Endothelial cell of umbilical vein (primary cell): ENCODE results near the gene CDX1. TPM values are rescaled to one million over a fixed set of nuclear protein-coding genes. Genes with fewer than 3 reads are reported as not detected.

ENCODE experiments used
- BruUV-seq: library from RNA; stranded (reverse); fragments of 400-500 nt; replicated peaks from 2 replicates; lab custom pipeline; 2021; lab: Mats Ljungman, UMichigan
- CTCF ChIA-PET: fragments of 300-600, 350-600 bp; sonication (Branson Sonifier 250); formaldehyde crosslinking; loops from one replicate; lab custom pipeline; 2021; ENCODE audit warnings: antibody characterized with exemption, inconsistent platforms; lab: Charles Lee
- POLR2A ChIA-PET: fragments of 300-600, 350-600 bp; sonication (Branson Sonifier 250); formaldehyde crosslinking; loops from one replicate; lab custom pipeline; 2021; ENCODE audit warnings: antibody characterized with exemption, inconsistent platforms; lab: Charles Lee
- DNase-seq: peaks from one replicate; pipeline ENCODE4 v3.0.0-alpha.2; 2011; ENCODE audit warnings: low read depth, low spot score
- FAIRE-seq: peaks from 2 replicates; lab custom pipeline; 2011; peaks lifted over from hg19 to GRCh38; lab: Jason Lieb, UNC
- H2AFZ ChIP-seq: 2 replicates; pipeline ENCODE4 v1.6.0; 2012; ENCODE audit warnings: low read depth, low read length, control low read depth, inconsistent platforms
- H3K27ac ChIP-seq: 2 replicates; pipeline ENCODE4 v1.5.1; 2011; ENCODE audit warnings: low read depth, mild to moderate bottlenecking, control low read depth, low read length, moderate library complexity; ENCODE audit not compliant: insufficient read depth
- H3K27me3 ChIP-seq, 2 experiments: 2 replicates each; pipeline versions ENCODE4 v1.6.0 to v1.6.1; 2011; ENCODE audit warnings: low read length in 2 of 2, mixed read lengths in 1 of 2; ENCODE audit not compliant: control insufficient read depth in 2 of 2, insufficient read depth in 2 of 2
- H3K36me3 ChIP-seq, 2 experiments: 2 replicates in 1 of 2; 3 replicates in 1 of 2; pipeline ENCODE4 v1.5.1; 2011; ENCODE audit warnings: low read length in 2 of 2, mild to moderate bottlenecking in 1 of 2, moderate library complexity in 1 of 2; ENCODE audit not compliant: control insufficient read depth in 2 of 2, insufficient read depth in 2 of 2; ENCODE audit errors: extremely low read depth in 1 of 2
- H3K4me1 ChIP-seq: 3 replicates; pipeline ENCODE4 v1.5.1; 2011; ENCODE audit warnings: mild to moderate bottlenecking, low read length; ENCODE audit not compliant: control insufficient read depth, insufficient read depth; ENCODE audit errors: extremely low read depth
- H3K4me2 ChIP-seq: 2 replicates; pipeline ENCODE4 v1.6.1; 2011; ENCODE audit warnings: low read length, control low read depth, mixed read lengths; ENCODE audit not compliant: insufficient read depth
- H3K4me3 ChIP-seq, 3 experiments: fragments of 200-600 bp in 1 of 3; sonication (generic), shearing (Covaris generic) in 1 of 3; replicated peaks in 1 of 3; 2 replicates each; pipeline ENCODE4 v1.5.1; 2011 to 2016; ENCODE audit warnings: control low read depth in 3 of 3, low read length in 3 of 3, mild to moderate bottlenecking in 2 of 3, inconsistent platforms in 1 of 3, low read depth in 1 of 3, moderate library complexity in 1 of 3; ENCODE audit not compliant: insufficient read depth in 1 of 3
- H3K79me2 ChIP-seq: 2 replicates; pipeline ENCODE4 v1.6.0; 2012; ENCODE audit warnings: low read length, inconsistent platforms; ENCODE audit not compliant: control insufficient read depth, insufficient read depth
- H3K9ac ChIP-seq: replicated peaks from 2 replicates; pipeline ENCODE3; 2011; ENCODE audit warnings: low read length, control low read depth; ENCODE audit not compliant: insufficient read depth; ENCODE audit errors: extremely low read depth
- H3K9me1 ChIP-seq: replicated peaks from 3 replicates; pipeline ENCODE4 v1.6.0; 2011; ENCODE audit warnings: mild to moderate bottlenecking, low read length; ENCODE audit not compliant: control insufficient read depth, insufficient read depth; ENCODE audit errors: extremely low read depth
- H3K9me3 ChIP-seq: replicated peaks from 2 replicates; pipeline ENCODE4 v1.5.1; 2012; ENCODE audit warnings: low read length, inconsistent platforms; ENCODE audit not compliant: control insufficient read depth, insufficient read depth
- H4K20me1 ChIP-seq: replicated peaks from 2 replicates; pipeline ENCODE3; 2011; ENCODE audit warnings: mild to moderate bottlenecking, low read length; ENCODE audit not compliant: control insufficient read depth, insufficient read depth; ENCODE audit errors: extremely low read depth
- EZH2 ChIP-seq: IDR thresholded peaks from 2 replicates; pipeline ENCODE4 v1.6.1; 2012; ENCODE audit warnings: borderline replicate concordance, low read depth, mild to moderate bottlenecking, moderate library complexity, low read length, inconsistent platforms; ENCODE audit not compliant: severe bottlenecking
- FOS ChIP-seq: IDR thresholded peaks from 2 replicates; pipeline ENCODE4 v1.6.1; 2011; ENCODE audit warnings: mild to moderate bottlenecking, low read length, moderate library complexity, borderline replicate concordance; ENCODE audit not compliant: insufficient read depth
- GATA2 ChIP-seq: IDR thresholded peaks from 2 replicates; pipeline ENCODE4 v1.7.0; 2011; ENCODE audit warnings: low read depth, mild to moderate bottlenecking, moderate library complexity, mixed read lengths, low read length; ENCODE audit not compliant: insufficient read length, insufficient read depth
- JUN ChIP-seq: IDR thresholded peaks from 2 replicates; pipeline ENCODE4 v1.6.1; 2011; ENCODE audit warnings: borderline replicate concordance, low read depth; ENCODE audit not compliant: insufficient read length, insufficient read depth
- MYC ChIP-seq: IDR thresholded peaks from one replicate; pipeline ENCODE4 v1.6.1; 2011; ENCODE audit warnings: mild to moderate bottlenecking, low read depth, low read length
- POLR2A ChIP-seq: IDR thresholded peaks from 2 replicates; pipeline ENCODE4 v1.6.1; 2012; ENCODE audit warnings: low read depth, mild to moderate bottlenecking, control low read depth, low read length
- POLR2AphosphoS5 ChIP-seq: IDR thresholded peaks from 2 replicates; pipeline ENCODE4 v1.6.1; 2012; ENCODE audit warnings: low read depth, mild to moderate bottlenecking, control low read depth, low read length, moderate library complexity; ENCODE audit not compliant: insufficient read depth
- dilution Hi-C: fragments of 300-500 bp; cut with MboI; formaldehyde crosslinking; loops from one replicate; pipeline ENCODE4 v1.15.0; 2019; ENCODE audit warnings: low sequenced_read_pairs; ENCODE audit not compliant: extremely low pct_ligation_motif_present
- intact Hi-C: fragments of 100-400 bp; cut with micrococcal nuclease; formaldehyde crosslinking; loops from one replicate; pipeline ENCODE4 v1.10.0; 2022
- polyA plus RNA-seq, 4 experiments: library from polyadenylated mRNA; depleted of rRNA in 3 of 4; stranded (reverse) in 3 of 4; unstranded in 1 of 4; fragments of >200 nt; gene quantifications; 2 replicates each; pipeline versions ENCODE4 v1.2.1 to v1.2.3, GENCODE V29; 2011 to 2012; ENCODE audit warnings: missing spikeins in 1 of 4
- total RNA-seq: library from RNA; stranded (reverse); gene quantifications from 2 replicates; pipeline ENCODE4 v1.2.3, GENCODE V29; 2021
- TF ChIP-seq, protein P1 (sequence below), 2 donors: IDR thresholded peaks; 1 replicate in 1 of 2; 2 replicates in 1 of 2; pipeline ENCODE4 v1.5.1; 2011; ENCODE audit warnings: low read length in 2 of 2, mild to moderate bottlenecking in 2 of 2, moderate library complexity in 2 of 2, control low read depth in 1 of 2, inconsistent platforms in 1 of 2, low read depth in 1 of 2; ENCODE audit not compliant: insufficient read depth in 1 of 2; ENCODE audit errors: extremely low read depth in 1 of 2
- TF ChIP-seq, protein P2 (sequence below): IDR thresholded peaks from 2 replicates; pipeline ENCODE4 v1.6.1; 2011; ENCODE audit not compliant: insufficient read depth, insufficient read length

CDX1 gene
- total and polyA plus RNA-seq, 2 donors (not counting 3 experiments of a cell fraction or from before 2014, with no cell fraction given) = not detected

DNA sequence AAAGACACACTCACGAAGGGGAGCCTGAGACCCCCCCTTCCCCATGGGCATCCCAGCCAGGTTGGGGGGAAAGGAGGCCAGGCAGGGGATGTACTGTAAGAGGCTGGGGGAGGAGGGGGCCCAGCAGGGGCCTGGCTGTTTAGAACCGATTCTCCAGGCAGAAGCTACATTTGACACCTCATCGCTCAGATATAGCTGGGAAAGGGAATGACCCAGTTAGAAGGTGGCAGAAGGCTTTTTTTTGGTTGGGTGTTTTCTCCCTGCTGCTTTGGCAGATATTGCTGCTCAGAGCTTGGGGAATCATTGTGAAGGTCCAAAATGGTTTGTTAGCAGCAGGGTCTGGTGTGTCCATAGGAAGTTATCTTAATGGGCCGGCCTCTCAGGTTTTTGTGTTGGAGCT, 6.0 kb downstream of the CDX1 start:
- TF ChIP-seq POLR2A (no peak), MYC (no peak), FOS (no peak), JUN (no peak), POLR2AphosphoS5 (no peak), EZH2 (no peak), GATA2 (no peak)
- TF ChIP-seq, protein P1, sequence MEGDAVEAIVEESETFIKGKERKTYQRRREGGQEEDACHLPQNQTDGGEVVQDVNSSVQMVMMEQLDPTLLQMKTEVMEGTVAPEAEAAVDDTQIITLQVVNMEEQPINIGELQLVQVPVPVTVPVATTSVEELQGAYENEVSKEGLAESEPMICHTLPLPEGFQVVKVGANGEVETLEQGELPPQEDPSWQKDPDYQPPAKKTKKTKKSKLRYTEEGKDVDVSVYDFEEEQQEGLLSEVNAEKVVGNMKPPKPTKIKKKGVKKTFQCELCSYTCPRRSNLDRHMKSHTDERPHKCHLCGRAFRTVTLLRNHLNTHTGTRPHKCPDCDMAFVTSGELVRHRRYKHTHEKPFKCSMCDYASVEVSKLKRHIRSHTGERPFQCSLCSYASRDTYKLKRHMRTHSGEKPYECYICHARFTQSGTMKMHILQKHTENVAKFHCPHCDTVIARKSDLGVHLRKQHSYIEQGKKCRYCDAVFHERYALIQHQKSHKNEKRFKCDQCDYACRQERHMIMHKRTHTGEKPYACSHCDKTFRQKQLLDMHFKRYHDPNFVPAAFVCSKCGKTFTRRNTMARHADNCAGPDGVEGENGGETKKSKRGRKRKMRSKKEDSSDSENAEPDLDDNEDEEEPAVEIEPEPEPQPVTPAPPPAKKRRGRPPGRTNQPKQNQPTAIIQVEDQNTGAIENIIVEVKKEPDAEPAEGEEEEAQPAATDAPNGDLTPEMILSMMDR (IDR thresholded peaks at IDR 0.05; ENCODE audit: extremely low read depth in 1 of 2, insufficient read depth in 1 of 2, low read depth in 1 of 2, low read length in 2 of 2) = no peak
- TF ChIP-seq, protein P2, sequence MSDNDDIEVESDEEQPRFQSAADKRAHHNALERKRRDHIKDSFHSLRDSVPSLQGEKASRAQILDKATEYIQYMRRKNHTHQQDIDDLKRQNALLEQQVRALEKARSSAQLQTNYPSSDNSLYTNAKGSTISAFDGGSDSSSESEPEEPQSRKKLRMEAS = no peak

More for the DNA sequence above, 6.0 kb downstream of the CDX1 start:
- Histone ChIP-seq H4K20me1 (no peaks in the 10 kb centered on the region), H3K4me2 (no peak overlapping the region), H3K9me1 (no peaks in the 10 kb centered on the region), H3K27ac (no peak overlapping the region), H3K4me1 (no peaks in the 10 kb centered on the region), H3K9me3 (no peaks in the 10 kb centered on the region), H3K9ac (no peak overlapping the region), H3K4me3 (no peak overlapping the region), H3K36me3 (no peaks in the 10 kb centered on the region), H3K79me2 (no peaks in the 10 kb centered on the region), H2AFZ (no peak overlapping the region), H3K27me3 (peaks cover 31 to 35% of the 10 kb centered on the region in 2 experiments)
- dilution Hi-C loops (no loop called here), intact Hi-C loops (no loop called here)
- ChIA-PET POLR2A (no interaction called here), CTCF (interaction anchor here (0.7 to 2.1 kb wide), 5 partner anchors 8 to 344 kb away, joined by 3 to 10 read pairs (median 4); no protein-coding TSS in a partner anchor)
- BruUV-seq = no TSS peak
- DNase-seq = no peak
- no peak for FAIRE-seq
